AML-193 (cell line): ENCODE data around the gene TSPAN8.
"Not testable (repeated sequence)": the region's sequence is repeated elsewhere in the genome, so short reads cannot be mapped to it uniquely, and the experiment has no call there.

ENCODE experiments used
- DNase-seq, 2 experiments: peaks; one replicate each; lab custom pipeline; 2025; lab: John Stamatoyannopoulos, UW

TSPAN8 gene

GRCh38 chr12:71164568-71165197 lies 6.9 kb upstream of the TSPAN8 start:
- DNase-seq, result no peak

GRCh38 chr12:71164166-71164565 lies 6.4 kb upstream of the TSPAN8 start:
- no peak for DNase-seq

GRCh38 chr12:71162832-71163763 lies 5.3 kb upstream of the TSPAN8 start:
- no peak for DNase-seq

- no peak for DNase-seq
Observed at GRCh38 chr12:71161591-71161990, 3.8 kb upstream of the TSPAN8 start.

- DNase-seq, result no peak
Observed at GRCh38 chr12:71160585-71160984, 2.8 kb upstream of the TSPAN8 start.

GRCh38 chr12:71159878-71160277 lies 2.1 kb upstream of the TSPAN8 start:
- DNase-seq, result no peak

GRCh38 chr12:71159264-71159663 lies 1.5 kb upstream of the TSPAN8 start:
- no peak for DNase-seq

GRCh38 chr12:71158361-71158882 lies 623 bp upstream of the TSPAN8 start:
- no peak for DNase-seq

GRCh38 chr12:71155225-71155624 lies 2.6 kb downstream of the TSPAN8 start:
- no peak for DNase-seq

GRCh38 chr12:71152851-71153250 lies 4.9 kb downstream of the TSPAN8 start:
- DNase-seq, result no peak

GRCh38 chr12:71150041-71150440 lies 7.8 kb downstream of the TSPAN8 start:
- DNase-seq, result not testable (repeated sequence)

GRCh38 chr12:71144682-71145081 lies 13.1 kb downstream of the TSPAN8 start:
- no peak for DNase-seq

GRCh38 chr12:71142956-71143355 lies 14.8 kb downstream of the TSPAN8 start:
- no peak for DNase-seq

- DNase-seq, result no peak
Observed at GRCh38 chr12:71142016-71142415, 15.8 kb downstream of the TSPAN8 start.

- no peak for DNase-seq
Observed at GRCh38 chr12:71141378-71141926, 16.3 kb downstream of the TSPAN8 start.

GRCh38 chr12:71139153-71139735 lies 18.6 kb downstream of the TSPAN8 start:
- DNase-seq, result no peak

GRCh38 chr12:71138011-71138410 lies 19.8 kb downstream of the TSPAN8 start:
- no peak for DNase-seq

- DNase-seq, result no peak
Observed at GRCh38 chr12:71135812-71136176, 22.0 kb downstream of the TSPAN8 start.

GRCh38 chr12:71135077-71135811 lies 22.6 kb downstream of the TSPAN8 start:
- no peak for DNase-seq

GRCh38 chr12:71134405-71134804 lies 23.4 kb downstream of the TSPAN8 start:
- DNase-seq, result no peak

GRCh38 chr12:71130521-71131069 lies 27.2 kb downstream of the TSPAN8 start:
- DNase-seq, result no peak
